Immature natural killer cell (primary cell): ENCODE data around the gene CCDC85C. TPM values are rescaled to one million over a fixed set of nuclear protein-coding genes. Genes with fewer than 3 reads are reported as not detected.

Source experiments
- DNase-seq, 3 donors: peaks; one replicate each; pipeline ENCODE4 v3.0.0; 2022; ENCODE audit warnings: mixed read lengths in 1 of 3
- H3K27ac Mint-ChIP-seq, 6 donors: one replicate each; pipeline ENCODE4 v1.8.0; 2020; ENCODE audit warnings: mixed read lengths in 6 of 6, mild to moderate bottlenecking in 5 of 6, inconsistent platforms in 4 of 6, moderate library complexity in 3 of 6
- H3K27me3 Mint-ChIP-seq, 3 donors: one replicate each; pipeline ENCODE4 v1.8.0; 2020 to 2021; ENCODE audit warnings: low read depth in 3 of 3, mild to moderate bottlenecking in 3 of 3, mixed read lengths in 3 of 3, moderate library complexity in 3 of 3, inconsistent platforms in 1 of 3
- H3K36me3 Mint-ChIP-seq, 3 donors: one replicate each; pipeline ENCODE4 v1.8.0; 2020; ENCODE audit warnings: mixed read lengths in 3 of 3, inconsistent platforms in 2 of 3, mild to moderate bottlenecking in 2 of 3
- H3K4me1 Mint-ChIP-seq, 2 donors: one replicate each; pipeline ENCODE4 v1.8.0; 2020; ENCODE audit warnings: inconsistent platforms in 2 of 2, mild to moderate bottlenecking in 2 of 2, mixed read lengths in 2 of 2, moderate library complexity in 1 of 2
- H3K4me3 Mint-ChIP-seq, 5 donors: one replicate each; pipeline ENCODE4 v1.8.0; 2020; ENCODE audit warnings: mild to moderate bottlenecking in 5 of 5, mixed read lengths in 5 of 5, inconsistent platforms in 3 of 5, moderate library complexity in 3 of 5
- H3K9me3 Mint-ChIP-seq, 6 donors: one replicate each; pipeline ENCODE4 v1.8.0; 2020; ENCODE audit warnings: mild to moderate bottlenecking in 6 of 6, mixed read lengths in 6 of 6, inconsistent platforms in 4 of 6, moderate library complexity in 3 of 6
- polyA plus RNA-seq, 3 donors: library from polyadenylated mRNA; unstranded; fragments of 300-500 nt; fragmentation: Illumina TruSeq; gene quantifications; one replicate each; pipeline ENCODE4 v1.2.3, GENCODE V29; 2021

CCDC85C gene
- polyA plus RNA-seq, 3 donors from 2014 or later: 0.27 to 0.83 (median 0.35) TPM

GRCh38 chr14:99539491-99539890 lies 64.5 kb downstream of the CCDC85C start:
- Mint-ChIP-seq H3K4me3 (no peak overlapping the region), H3K36me3 (no peaks in the 10 kb centered on the region), H3K27me3 (peaks cover 0 to 6% (median 6%) of the 10 kb centered on the region in 3 donors), H3K9me3 (no peaks in the 10 kb centered on the region), H3K4me1 (no peaks in the 10 kb centered on the region), H3K27ac (no peak overlapping the region)
- no peak for DNase-seq

DNA sequence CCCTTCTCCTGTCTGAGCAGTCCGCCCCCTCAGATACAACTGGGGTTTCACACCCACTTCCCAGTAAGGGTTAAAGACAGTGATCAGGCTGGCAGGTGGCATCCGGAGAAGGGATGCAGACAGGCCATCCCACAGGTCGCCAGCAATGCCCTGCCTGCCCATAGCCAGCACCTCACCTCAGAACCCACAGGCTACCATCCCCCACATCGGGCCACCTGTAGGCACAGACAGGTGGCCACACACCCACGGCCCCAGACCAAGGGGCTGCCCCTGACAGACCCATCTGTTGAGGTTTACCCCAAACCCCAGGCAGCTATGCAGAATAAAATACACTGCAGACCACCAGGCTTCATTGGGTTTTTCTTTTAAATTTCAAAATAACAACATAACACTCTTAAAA lies 65.3 kb downstream of the CCDC85C start:
- no peaks in the 10 kb centered on the region for H3K36me3 Mint-ChIP-seq
- DNase-seq: no peak
- H3K27me3 Mint-ChIP-seq: peaks cover 0 to 6% (median 4%) of the 10 kb centered on the region in 3 donors
- H3K4me1 Mint-ChIP-seq: no peaks in the 10 kb centered on the region
- H3K9me3 Mint-ChIP-seq: no peaks in the 10 kb centered on the region
- H3K27ac Mint-ChIP-seq: no peak overlapping the region
- H3K4me3 Mint-ChIP-seq: no peak overlapping the region

GRCh38 chr14:99538275-99538674 lies 65.7 kb downstream of the CCDC85C start:
- Mint-ChIP-seq H3K27me3 (peaks cover 0 to 6% (median 2%) of the 10 kb centered on the region in 3 donors), H3K36me3 (no peaks in the 10 kb centered on the region), H3K27ac (no peak overlapping the region), H3K9me3 (no peaks in the 10 kb centered on the region), H3K4me3 (no peak overlapping the region), H3K4me1 (no peaks in the 10 kb centered on the region)
- no peak for DNase-seq

DNA sequence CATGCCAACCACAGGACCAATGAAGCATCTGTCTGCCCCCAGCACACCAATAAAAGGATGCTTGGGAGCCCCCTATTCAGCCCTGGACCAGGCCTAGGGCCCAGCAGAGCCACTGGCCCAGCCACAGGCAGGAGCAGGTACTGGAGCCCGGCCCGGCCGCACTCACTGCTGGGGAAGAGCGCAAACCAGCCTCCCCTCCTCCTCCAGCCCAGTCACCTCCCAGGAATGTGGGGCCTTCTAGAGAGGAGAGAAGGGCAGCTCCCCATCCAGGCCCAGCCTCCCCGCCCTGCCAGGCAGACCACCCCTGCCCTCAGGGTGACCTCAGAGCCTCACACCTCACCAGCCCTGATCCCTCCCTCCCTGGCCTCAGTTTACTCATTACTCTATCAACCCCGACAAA lies 66.6 kb downstream of the CCDC85C start:
- Mint-ChIP-seq H3K36me3 (no peaks in the 10 kb centered on the region), H3K4me1 (no peaks in the 10 kb centered on the region), H3K27me3 (peaks cover 0 to 6% (median 2%) of the 10 kb centered on the region in 3 donors), H3K27ac (no peak overlapping the region), H3K9me3 (no peaks in the 10 kb centered on the region), H3K4me3 (no peak overlapping the region)
- DNase-seq: no peak

GRCh38 chr14:99535908-99536778 lies 67.9 kb downstream of the CCDC85C start:
- Mint-ChIP-seq H3K27me3 (peaks cover 0 to 6% (median 2%) of the 10 kb centered on the region in 3 donors), H3K36me3 (no peaks in the 10 kb centered on the region), H3K4me3 (no peak overlapping the region), H3K9me3 (no peaks in the 10 kb centered on the region), H3K4me1 (no peaks in the 10 kb centered on the region), H3K27ac (no peak overlapping the region)
- DNase-seq: no peak

GRCh38 chr14:99535448-99535847 lies 68.6 kb downstream of the CCDC85C start:
- Mint-ChIP-seq H3K4me3 (no peak overlapping the region), H3K27me3 (peaks cover 0 to 3% (median 2%) of the 10 kb centered on the region in 3 donors), H3K27ac (no peak overlapping the region), H3K4me1 (no peaks in the 10 kb centered on the region), H3K9me3 (no peaks in the 10 kb centered on the region), H3K36me3 (no peaks in the 10 kb centered on the region)
- no peak for DNase-seq

- Mint-ChIP-seq H3K4me1 (no peaks in the 10 kb centered on the region), H3K4me3 (no peak overlapping the region), H3K9me3 (no peaks in the 10 kb centered on the region), H3K27ac (no peak overlapping the region), H3K27me3 (peaks cover 0 to 2% (median under 1%) of the 10 kb centered on the region in 3 donors), H3K36me3 (no peaks in the 10 kb centered on the region)
- DNase-seq: no peak
Measured at GRCh38 chr14:99534863-99535262, 69.1 kb downstream of the CCDC85C start.

GRCh38 chr14:99534333-99534732 lies 69.7 kb downstream of the CCDC85C start:
- Mint-ChIP-seq H3K4me1 (no peaks in the 10 kb centered on the region), H3K36me3 (no peaks in the 10 kb centered on the region), H3K27me3 (peaks cover 0 to 2% (median 0%) of the 10 kb centered on the region in 3 donors), H3K27ac (no peak overlapping the region), H3K9me3 (no peaks in the 10 kb centered on the region), H3K4me3 (no peak overlapping the region)
- DNase-seq: no peak

- Mint-ChIP-seq H3K4me3 (no peak overlapping the region), H3K27ac (no peak overlapping the region), H3K9me3 (no peaks in the 10 kb centered on the region), H3K4me1 (no peaks in the 10 kb centered on the region), H3K27me3 (no peaks in the 10 kb centered on the region), H3K36me3 (no peaks in the 10 kb centered on the region)
- DNase-seq: no peak
Measured at GRCh38 chr14:99532310-99532709, 71.7 kb downstream of the CCDC85C start.

DNA sequence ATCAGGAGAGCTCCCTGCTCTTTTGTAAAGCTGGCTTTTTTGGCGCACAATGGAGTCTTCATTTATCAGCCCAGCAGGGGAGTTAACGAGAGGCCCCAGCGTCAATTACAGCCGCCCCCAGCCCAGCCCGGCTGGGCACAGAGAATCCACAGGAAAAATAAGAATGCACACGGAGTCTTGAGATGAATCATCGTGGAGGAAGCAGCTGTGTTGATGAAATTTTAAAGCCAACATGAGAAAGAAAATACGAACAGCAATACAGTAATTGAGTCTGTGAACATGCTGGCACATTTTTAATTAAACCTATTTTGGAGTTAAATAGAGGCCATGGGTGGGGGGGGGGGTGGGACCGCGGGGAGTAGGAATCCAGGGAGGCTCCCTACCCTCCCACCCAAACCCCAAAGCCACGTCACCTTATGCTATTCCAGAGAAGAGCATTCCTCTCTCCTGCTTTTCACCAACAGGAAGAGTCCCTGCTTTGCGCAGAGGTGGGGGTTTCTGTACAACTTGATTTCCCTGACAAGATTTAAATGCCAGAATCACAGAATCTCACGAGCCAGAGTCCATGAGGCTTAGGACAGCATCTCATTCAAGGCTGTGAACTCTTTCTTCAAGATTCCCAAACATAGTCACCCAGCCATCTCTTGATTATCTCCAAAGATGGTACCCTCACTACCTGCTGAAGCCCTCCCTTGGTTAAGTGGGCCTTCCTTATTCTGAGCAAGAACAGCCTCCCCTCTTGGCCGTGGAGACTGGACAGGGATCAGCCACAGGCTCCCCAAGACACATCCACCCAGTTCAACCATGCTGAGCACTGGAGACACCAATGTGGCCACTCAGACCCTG lies 72.5 kb downstream of the CCDC85C start:
- no peaks in the 10 kb centered on the region for H3K9me3 Mint-ChIP-seq
- no peaks in the 10 kb centered on the region for H3K4me1 Mint-ChIP-seq
- no peak for DNase-seq
- no peaks in the 10 kb centered on the region for H3K27me3 Mint-ChIP-seq
- no peak overlapping the region for H3K4me3 Mint-ChIP-seq
- H3K27ac Mint-ChIP-seq: no peak overlapping the region
- H3K36me3 Mint-ChIP-seq: no peaks in the 10 kb centered on the region

DNA sequence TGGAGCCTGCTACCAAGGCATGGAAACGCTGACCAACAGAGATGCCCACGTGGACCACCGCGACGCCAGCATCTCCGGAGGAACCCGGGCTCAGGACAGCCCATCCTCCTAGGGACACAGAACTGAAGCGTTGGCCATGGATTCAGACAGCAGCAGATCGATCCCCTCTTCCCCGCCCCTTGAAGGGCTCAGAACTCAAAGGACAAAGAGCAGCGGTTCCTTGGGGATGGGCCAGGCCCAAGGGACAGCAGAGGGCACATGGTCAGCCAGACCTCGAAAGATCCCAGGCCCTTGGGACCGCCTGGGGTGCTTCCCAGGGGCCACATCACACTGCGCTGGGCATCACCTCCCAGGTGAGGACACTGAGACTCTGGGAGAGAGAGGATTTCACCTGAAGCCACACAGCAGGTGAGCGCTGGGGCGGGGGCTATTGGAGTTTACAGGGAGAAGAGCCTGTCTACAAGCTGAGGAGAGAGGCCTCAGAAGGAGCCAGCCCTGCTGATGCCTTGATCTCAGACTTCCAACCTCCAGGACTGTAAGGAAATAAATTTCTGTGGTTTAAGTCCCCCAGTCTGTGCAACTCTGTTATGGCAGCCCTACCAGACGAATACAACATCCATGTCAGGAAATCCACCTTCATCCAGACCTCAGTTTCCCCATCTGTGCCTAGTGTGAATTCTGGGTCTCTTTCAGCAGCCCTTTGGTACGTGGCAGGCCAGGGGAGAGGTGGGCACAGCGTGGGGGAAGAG lies 73.4 kb downstream of the CCDC85C start:
- no peaks in the 10 kb centered on the region for H3K27me3 Mint-ChIP-seq
- DNase-seq: no peak
- H3K27ac Mint-ChIP-seq: no peak overlapping the region
- H3K4me1 Mint-ChIP-seq: no peaks in the 10 kb centered on the region
- no peak overlapping the region for H3K4me3 Mint-ChIP-seq
- H3K36me3 Mint-ChIP-seq: no peaks in the 10 kb centered on the region
- H3K9me3 Mint-ChIP-seq: no peaks in the 10 kb centered on the region

DNA sequence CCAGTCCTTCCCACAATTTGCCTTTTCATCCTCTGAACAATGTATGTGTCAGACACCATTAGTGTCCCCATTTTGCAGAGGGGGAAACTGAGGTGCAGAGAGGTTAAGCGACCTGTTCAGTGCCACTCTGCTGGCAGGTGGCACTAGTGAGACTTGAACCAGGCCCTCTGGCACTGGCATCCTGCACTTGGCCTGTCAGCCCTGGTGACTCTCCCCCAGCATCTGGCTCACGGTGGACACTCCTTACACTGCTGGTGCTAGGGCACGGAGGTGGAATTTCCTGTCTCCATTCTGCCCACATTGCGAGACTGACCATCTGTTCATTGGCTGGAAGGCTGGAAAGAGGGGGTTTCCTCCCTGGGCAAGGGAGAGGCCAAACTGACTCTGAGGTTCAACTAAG lies 74.1 kb downstream of the CCDC85C start:
- Mint-ChIP-seq H3K36me3 (no peaks in the 10 kb centered on the region), H3K27ac (no peak overlapping the region), H3K4me3 (no peak overlapping the region), H3K27me3 (no peaks in the 10 kb centered on the region), H3K4me1 (no peaks in the 10 kb centered on the region), H3K9me3 (no peaks in the 10 kb centered on the region)
- no peak for DNase-seq

GRCh38 chr14:99527427-99528076 lies 76.5 kb downstream of the CCDC85C start:
- no peak overlapping the region for H3K27ac Mint-ChIP-seq
- H3K4me3 Mint-ChIP-seq: no peak overlapping the region
- H3K9me3 Mint-ChIP-seq: no peaks in the 10 kb centered on the region
- H3K36me3 Mint-ChIP-seq: no peaks in the 10 kb centered on the region
- no peaks in the 10 kb centered on the region for H3K4me1 Mint-ChIP-seq
- DNase-seq: no peak
- peaks cover 0 to 2% (median 0%) of the 10 kb centered on the region in 3 donors for H3K27me3 Mint-ChIP-seq
